ENCODE measurements around the gene GPR55.

The GPR55 gene

GRCh38 chr2:230909841-230910545 lies 15.0 kb downstream of the GPR55 start:
- Histone ChIP-seq H3K27ac (ENCODE audit: low read length) (no peak overlapping the region), H3K9me3 (ENCODE audit: control insufficient read depth in 1 of 2, low read length in 2 of 2) (no peaks in the 10 kb centered on the region), H3K27me3 (ENCODE audit: low read depth, low read length) (no peaks in the 10 kb centered on the region), H3K4me1 (ENCODE audit: control insufficient read depth in 1 of 2, insufficient read depth in 2 of 2, low read length in 2 of 2) (no peaks in the 10 kb centered on the region), H3K4me3 (ENCODE audit: low read depth in 1 of 2, low read length in 2 of 2) (no peak overlapping the region), H3K36me3 (ENCODE audit: control insufficient read depth in 1 of 2, insufficient read depth in 2 of 2, low read length in 2 of 2) (no peaks in the 10 kb centered on the region)

DNA sequence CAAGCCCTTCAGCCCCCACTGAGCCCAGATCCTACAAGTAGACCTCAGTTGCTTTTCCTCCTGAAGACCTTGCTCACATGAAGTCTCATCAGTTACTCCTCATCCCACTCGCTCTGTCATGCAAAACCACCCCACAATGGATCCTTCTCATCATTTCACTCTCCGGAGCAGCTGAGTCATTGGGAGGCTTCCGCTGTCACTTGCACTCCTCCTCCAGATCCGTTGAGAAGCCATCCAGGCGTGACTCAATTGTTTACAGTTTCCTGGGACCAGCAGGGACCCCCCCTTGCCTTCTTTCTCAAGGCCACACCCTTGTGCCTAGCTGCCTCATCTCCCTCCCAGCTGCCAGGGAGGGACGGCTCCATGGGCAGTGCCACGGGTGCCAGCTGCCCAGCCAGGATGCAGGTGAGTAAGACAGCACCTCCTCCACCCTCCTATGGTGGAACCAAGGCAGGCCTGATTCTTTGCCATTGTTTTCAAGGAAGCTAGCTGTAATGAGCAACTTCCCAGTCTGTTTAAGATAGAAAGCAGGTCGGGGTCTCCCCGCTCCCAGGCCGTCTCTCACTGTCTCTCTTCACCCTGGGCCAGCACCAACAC lies 16.3 kb downstream of the GPR55 start:
- no peak overlapping the region for H3K4me3 ChIP-seq (ENCODE audit: low read depth in 1 of 2, low read length in 2 of 2)
- no peaks in the 10 kb centered on the region for H3K9me3 ChIP-seq (ENCODE audit: control insufficient read depth in 1 of 2, low read length in 2 of 2)
- no peaks in the 10 kb centered on the region for H3K27me3 ChIP-seq (ENCODE audit: low read depth, low read length)
- no peaks in the 10 kb centered on the region for H3K4me1 ChIP-seq (ENCODE audit: control insufficient read depth in 1 of 2, insufficient read depth in 2 of 2, low read length in 2 of 2)
- H3K36me3 ChIP-seq (ENCODE audit: control insufficient read depth in 1 of 2, insufficient read depth in 2 of 2, low read length in 2 of 2): no peaks in the 10 kb centered on the region
- no peak overlapping the region for H3K27ac ChIP-seq (ENCODE audit: low read length)

GRCh38 chr2:230908092-230908594 lies 16.9 kb downstream of the GPR55 start:
- Histone ChIP-seq H3K4me1 (ENCODE audit: control insufficient read depth in 1 of 2, insufficient read depth in 2 of 2, low read length in 2 of 2) (no peaks in the 10 kb centered on the region), H3K36me3 (ENCODE audit: control insufficient read depth in 1 of 2, insufficient read depth in 2 of 2, low read length in 2 of 2) (no peaks in the 10 kb centered on the region), H3K27ac (ENCODE audit: low read length) (no peak overlapping the region), H3K4me3 (ENCODE audit: low read depth in 1 of 2, low read length in 2 of 2) (no peak overlapping the region), H3K27me3 (ENCODE audit: low read depth, low read length) (no peaks in the 10 kb centered on the region), H3K9me3 (ENCODE audit: control insufficient read depth in 1 of 2, low read length in 2 of 2) (no peaks in the 10 kb centered on the region)

DNA sequence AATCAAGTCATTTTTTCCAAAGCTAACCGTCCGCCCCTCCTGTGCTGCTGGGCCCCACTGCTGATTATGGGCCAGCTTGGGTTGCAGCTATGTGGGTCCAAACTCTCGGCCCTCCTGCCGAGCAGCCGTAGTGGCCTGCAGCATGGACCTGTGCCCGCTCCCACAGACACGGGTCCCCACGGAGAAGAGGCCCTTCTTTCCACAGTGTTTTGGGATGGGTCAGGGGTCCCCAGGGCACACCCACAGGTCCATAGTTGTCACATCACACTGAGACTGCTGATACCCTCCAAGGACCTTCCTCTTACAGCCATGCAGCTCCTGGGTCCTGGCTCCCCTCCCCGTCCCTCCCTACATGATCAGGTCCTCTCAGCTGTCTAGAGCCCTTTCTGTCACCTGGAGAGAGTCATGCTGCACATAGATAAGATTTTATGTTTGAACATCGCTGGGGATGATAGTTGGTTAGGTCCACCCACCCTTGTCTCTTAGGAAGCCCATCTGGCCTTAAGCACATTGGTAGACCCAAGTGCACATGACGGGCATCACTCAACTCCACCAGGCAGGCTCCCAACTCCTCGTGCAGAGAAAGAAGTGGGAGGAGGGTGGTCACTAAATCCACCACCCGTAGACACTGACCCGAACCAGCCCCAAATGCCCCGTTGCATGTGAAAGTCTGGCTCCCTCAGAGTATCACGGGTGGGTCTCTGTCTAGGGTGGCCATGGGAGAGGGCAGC lies 17.5 kb downstream of the GPR55 start:
- H3K9me3 ChIP-seq (ENCODE audit: control insufficient read depth in 1 of 2, low read length in 2 of 2): no peaks in the 10 kb centered on the region
- no peaks in the 10 kb centered on the region for H3K27me3 ChIP-seq (ENCODE audit: low read depth, low read length)
- no peaks in the 10 kb centered on the region for H3K4me1 ChIP-seq (ENCODE audit: control insufficient read depth in 1 of 2, insufficient read depth in 2 of 2, low read length in 2 of 2)
- H3K36me3 ChIP-seq (ENCODE audit: control insufficient read depth in 1 of 2, insufficient read depth in 2 of 2, low read length in 2 of 2): no peaks in the 10 kb centered on the region
- no peak overlapping the region for H3K4me3 ChIP-seq (ENCODE audit: low read depth in 1 of 2, low read length in 2 of 2)
- H3K27ac ChIP-seq (ENCODE audit: low read length): no peak overlapping the region

DNA sequence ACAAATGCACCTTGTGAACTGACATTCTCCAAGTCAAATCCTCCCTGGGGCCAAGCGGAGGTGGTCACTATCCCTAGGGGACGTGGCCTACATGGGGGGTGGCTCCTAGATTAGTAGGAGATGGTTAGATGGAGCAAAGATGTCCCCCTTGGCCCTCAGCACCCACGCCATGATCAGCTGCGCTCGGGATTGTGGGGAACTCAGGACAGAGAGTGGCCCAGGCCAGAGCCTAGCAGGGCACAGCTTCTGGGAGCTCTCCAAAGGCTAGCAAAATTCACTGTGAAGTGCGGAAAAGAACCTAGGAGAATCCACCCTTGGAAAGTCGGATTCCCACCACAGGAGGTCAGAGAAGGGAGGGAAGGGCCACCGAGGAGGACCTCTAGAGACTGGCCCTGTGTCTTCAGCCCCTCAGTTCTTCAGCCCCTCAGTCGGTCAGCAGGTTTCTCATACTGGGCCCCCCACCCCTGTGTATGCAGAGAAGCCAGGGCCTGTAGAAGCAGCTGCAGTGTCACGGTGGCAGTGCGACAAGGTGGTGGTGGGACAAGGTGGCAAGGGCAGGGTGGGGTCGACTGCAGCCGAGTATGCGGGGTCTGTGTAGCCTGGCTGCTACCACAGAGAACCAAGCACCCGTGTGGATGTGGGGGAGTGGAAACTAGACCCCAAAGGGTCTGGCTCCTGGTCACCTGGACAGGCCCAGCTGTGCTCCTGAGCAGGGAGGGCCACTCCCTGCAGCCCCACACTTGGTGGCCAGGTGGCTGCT lies 18.4 kb downstream of the GPR55 start:
- Histone ChIP-seq H3K27ac (ENCODE audit: low read length) (no peak overlapping the region), H3K9me3 (ENCODE audit: control insufficient read depth in 1 of 2, low read length in 2 of 2) (no peaks in the 10 kb centered on the region), H3K36me3 (ENCODE audit: control insufficient read depth in 1 of 2, insufficient read depth in 2 of 2, low read length in 2 of 2) (no peaks in the 10 kb centered on the region), H3K27me3 (ENCODE audit: low read depth, low read length) (no peaks in the 10 kb centered on the region), H3K4me3 (ENCODE audit: low read depth in 1 of 2, low read length in 2 of 2) (no peak overlapping the region), H3K4me1 (ENCODE audit: control insufficient read depth in 1 of 2, insufficient read depth in 2 of 2, low read length in 2 of 2) (no peaks in the 10 kb centered on the region)

- H3K9me3 ChIP-seq (ENCODE audit: control insufficient read depth in 1 of 2, low read length in 2 of 2): no peaks in the 10 kb centered on the region
- H3K27ac ChIP-seq (ENCODE audit: low read length): no peak overlapping the region
- no peak overlapping the region for H3K4me3 ChIP-seq (ENCODE audit: low read depth in 1 of 2, low read length in 2 of 2)
- H3K27me3 ChIP-seq (ENCODE audit: low read depth, low read length): no peaks in the 10 kb centered on the region
- H3K36me3 ChIP-seq (ENCODE audit: control insufficient read depth in 1 of 2, insufficient read depth in 2 of 2, low read length in 2 of 2): no peaks in the 10 kb centered on the region
- no peaks in the 10 kb centered on the region for H3K4me1 ChIP-seq (ENCODE audit: control insufficient read depth in 1 of 2, insufficient read depth in 2 of 2, low read length in 2 of 2)
Measured at GRCh38 chr2:230905448-230906421, 19.3 kb downstream of the GPR55 start.

DNA sequence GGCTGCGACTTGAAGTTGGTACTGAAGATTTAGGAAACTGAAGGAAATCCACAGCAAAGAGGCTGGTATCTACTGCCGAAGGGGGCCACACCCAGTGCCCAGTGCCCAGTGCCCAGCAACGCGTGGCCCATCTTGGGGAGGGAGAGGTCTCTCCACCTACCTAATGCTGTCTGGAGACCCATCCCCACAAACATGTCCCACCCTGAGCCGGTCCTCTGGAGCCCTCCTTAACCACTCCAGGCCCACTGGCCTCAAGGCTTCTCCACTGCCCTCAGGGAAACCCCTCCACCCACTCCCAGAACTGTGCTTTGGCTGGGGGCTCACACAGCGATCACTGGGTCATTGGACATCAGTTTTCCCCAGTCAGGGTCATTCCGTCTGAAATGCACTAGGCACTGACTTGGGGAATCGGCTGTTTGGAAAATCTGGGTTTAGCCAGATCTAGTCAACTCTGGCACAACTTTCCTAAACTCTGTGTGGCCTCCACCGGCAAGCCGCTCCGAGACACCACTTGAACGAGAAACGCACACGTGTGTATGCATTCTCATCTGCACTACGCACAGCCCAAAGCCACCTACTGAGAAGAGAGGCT lies 20.1 kb downstream of the GPR55 start:
- Histone ChIP-seq H3K36me3 (ENCODE audit: control insufficient read depth in 1 of 2, insufficient read depth in 2 of 2, low read length in 2 of 2) (no peaks in the 10 kb centered on the region), H3K27me3 (ENCODE audit: low read depth, low read length) (no peaks in the 10 kb centered on the region), H3K9me3 (ENCODE audit: control insufficient read depth in 1 of 2, low read length in 2 of 2) (no peaks in the 10 kb centered on the region), H3K4me3 (ENCODE audit: low read depth in 1 of 2, low read length in 2 of 2) (no peak overlapping the region), H3K27ac (ENCODE audit: low read length) (no peak overlapping the region), H3K4me1 (ENCODE audit: control insufficient read depth in 1 of 2, insufficient read depth in 2 of 2, low read length in 2 of 2) (no peaks in the 10 kb centered on the region)

GRCh38 chr2:230903231-230904150 lies 21.6 kb downstream of the GPR55 start:
- H3K4me1 ChIP-seq (ENCODE audit: control insufficient read depth in 1 of 2, insufficient read depth in 2 of 2, low read length in 2 of 2): no peaks in the 10 kb centered on the region
- no peak overlapping the region for H3K27ac ChIP-seq (ENCODE audit: low read length)
- no peak overlapping the region for H3K4me3 ChIP-seq (ENCODE audit: low read depth in 1 of 2, low read length in 2 of 2)
- H3K36me3 ChIP-seq (ENCODE audit: control insufficient read depth in 1 of 2, insufficient read depth in 2 of 2, low read length in 2 of 2): no peaks in the 10 kb centered on the region
- peaks cover 3% of the 10 kb centered on the region for H3K27me3 ChIP-seq (ENCODE audit: low read depth, low read length)
- no peaks in the 10 kb centered on the region for H3K9me3 ChIP-seq (ENCODE audit: control insufficient read depth in 1 of 2, low read length in 2 of 2)

DNA sequence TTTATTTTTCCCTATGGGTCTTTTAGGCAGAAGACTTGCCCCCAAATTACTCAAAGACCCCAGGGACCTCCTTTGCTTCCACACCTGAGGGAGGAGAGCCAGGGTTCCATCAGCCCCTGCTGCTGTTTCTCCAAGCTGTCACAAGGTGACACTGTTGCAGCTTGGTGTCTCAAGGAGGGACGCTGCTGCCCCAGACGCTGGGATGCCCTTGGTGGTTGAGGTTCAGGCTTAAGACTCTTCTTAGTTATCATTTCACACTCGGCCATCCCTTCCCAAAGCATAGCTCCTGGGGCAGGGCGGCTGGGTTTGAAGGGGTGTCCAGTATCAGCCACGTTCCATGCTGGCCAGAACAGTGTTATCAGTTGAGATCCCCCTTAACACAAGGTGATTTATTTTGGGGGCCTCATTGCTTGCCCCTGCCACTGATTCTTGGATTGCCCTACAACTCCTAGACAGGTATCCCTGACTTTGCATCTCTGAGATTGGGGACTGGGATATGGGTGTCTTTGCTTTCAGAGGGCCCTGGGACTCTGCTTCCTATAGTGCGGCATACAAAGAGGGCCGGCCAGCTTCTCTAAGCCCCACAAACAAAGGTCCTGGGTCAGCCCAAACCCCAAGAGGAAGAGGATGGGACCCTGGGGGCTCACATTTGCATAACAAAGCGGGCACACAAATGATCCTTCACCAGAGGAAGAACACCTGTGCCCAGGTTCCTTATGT lies 22.7 kb downstream of the GPR55 start:
- Histone ChIP-seq H3K36me3 (ENCODE audit: control insufficient read depth in 1 of 2, insufficient read depth in 2 of 2, low read length in 2 of 2) (no peaks in the 10 kb centered on the region), H3K4me1 (ENCODE audit: control insufficient read depth in 1 of 2, insufficient read depth in 2 of 2, low read length in 2 of 2) (no peaks in the 10 kb centered on the region), H3K27ac (ENCODE audit: low read length) (no peak overlapping the region), H3K4me3 (ENCODE audit: low read depth in 1 of 2, low read length in 2 of 2) (no peak overlapping the region), H3K9me3 (ENCODE audit: control insufficient read depth in 1 of 2, low read length in 2 of 2) (no peaks in the 10 kb centered on the region), H3K27me3 (ENCODE audit: low read depth, low read length) (peaks cover 3% of the 10 kb centered on the region)
